ENCODE measurements around the gene TSKU. TPM values are rescaled to one million over a fixed set of nuclear protein-coding genes. Genes with fewer than 3 reads are reported as not detected.
A peak's percentile ranks its signal among the peaks of the same experiment; 100 is the strongest.
"Not testable (repeated sequence)": the region's sequence is repeated elsewhere in the genome, so short reads cannot be mapped to it uniquely, and the experiment has no call there.

TSKU gene
- total RNA-seq, 1 donor from 2014 or later = 50.7 TPM

DNA sequence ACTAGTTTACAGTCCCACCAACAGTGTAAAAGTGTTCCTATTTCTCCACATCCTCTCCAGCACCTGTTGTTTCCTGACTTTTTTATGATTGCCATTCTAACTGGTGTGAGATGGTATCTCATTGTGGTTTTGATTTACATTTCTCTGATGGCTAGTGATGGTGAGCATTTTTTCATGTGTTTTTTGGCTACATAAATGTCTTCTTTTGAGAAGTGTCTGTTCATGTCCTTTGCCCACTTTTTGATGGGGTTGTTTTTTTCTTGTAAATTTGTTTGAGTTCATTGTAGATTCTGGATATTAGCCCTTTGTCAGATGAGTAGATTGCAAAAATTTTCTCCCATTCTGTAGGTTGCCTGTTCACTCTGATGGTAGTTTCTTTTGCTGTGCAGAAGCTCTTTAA is 43.8 kb downstream of the TSKU start:
- ATAC-seq = not testable (repeated sequence)

DNA sequence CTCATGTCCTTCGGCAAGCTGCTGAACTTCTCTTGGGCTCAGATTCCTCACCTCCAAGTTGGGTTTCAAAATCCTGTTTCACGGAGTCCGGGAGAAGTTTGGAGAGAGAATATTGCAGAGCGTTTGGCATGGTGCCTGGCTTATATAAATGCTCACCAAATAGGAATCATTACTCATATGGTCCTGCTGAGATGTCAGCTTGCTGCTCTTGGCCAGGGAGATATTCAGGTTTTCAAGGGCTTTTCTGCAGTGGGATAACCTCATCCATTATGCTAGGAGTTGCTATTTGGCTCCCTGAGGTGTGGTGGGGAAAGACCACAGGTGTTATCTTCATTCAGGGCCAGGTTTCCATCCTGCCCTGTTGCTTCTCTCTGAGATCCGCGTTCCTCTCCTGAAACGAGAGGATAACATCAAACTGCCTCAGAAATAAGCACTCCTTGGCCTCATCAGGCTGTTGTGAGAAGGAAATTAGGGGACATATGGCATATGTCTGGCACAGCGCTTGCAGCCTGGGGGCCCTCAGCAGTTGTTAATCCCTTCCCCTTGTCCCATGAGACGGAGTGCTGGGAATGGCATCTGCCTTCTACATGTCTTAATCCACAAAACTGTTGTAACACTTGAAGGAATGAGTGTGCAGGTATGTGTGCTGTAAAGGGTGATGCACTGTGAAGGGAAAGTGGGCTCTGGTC is 47.6 kb downstream of the TSKU start:
- ATAC-seq = peak; percentile 69

DNA sequence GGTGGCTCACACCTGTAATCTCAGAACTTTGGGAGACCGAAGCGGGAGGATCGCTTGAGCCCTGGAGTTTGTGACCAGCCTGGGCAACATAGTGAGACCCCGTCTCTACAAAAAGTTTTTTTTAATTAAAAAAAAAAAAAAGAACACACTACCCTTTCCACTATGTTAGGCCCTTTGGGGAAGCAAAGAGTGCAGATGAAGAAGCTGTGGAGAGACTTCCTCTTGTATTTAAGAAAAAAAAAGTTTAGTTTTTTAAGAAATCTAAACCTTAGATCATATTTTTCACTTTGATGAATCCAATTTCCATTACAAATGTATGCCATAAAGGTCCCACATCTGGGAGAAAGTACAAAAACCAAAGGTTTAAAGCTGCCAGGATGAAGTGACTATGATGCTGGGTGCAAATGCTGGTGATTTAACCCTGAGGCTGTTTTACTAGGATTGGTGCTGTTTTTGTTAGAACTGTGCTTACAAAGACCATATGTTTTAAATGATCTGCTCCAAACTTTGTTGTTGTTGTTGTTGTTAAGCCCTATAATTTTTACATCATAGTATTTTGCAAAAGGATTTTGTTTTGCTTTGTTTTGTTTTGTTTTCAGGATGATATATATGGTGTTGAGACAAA is 48.6 kb downstream of the TSKU start:
- ATAC-seq = no peak

DNA sequence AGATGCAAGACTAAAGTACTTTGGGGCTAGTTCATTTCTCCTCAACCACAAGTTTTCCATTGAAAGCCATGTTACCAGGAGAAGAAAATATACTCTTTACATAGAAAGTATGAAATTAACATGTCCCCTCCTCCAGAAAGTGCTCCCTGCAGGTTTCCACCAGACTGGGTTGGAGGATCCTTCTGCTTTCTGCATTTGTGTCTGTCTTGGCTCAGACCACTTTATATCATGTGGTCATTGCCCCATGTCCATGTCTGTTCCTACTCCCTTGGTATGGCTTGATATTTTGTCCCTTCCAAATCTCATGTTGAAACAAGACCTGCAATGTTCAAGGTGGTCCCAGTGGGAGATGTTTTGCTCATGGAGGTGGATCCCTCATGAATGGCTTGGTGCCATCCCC is 49.2 kb downstream of the TSKU start:
- ATAC-seq = no peak

GRCh38 chr11:76834151-76834550 is 51.0 kb downstream of the TSKU start:
- no peak for ATAC-seq

GRCh38 chr11:76835036-76835435 is 51.9 kb downstream of the TSKU start:
- no peak for ATAC-seq

DNA sequence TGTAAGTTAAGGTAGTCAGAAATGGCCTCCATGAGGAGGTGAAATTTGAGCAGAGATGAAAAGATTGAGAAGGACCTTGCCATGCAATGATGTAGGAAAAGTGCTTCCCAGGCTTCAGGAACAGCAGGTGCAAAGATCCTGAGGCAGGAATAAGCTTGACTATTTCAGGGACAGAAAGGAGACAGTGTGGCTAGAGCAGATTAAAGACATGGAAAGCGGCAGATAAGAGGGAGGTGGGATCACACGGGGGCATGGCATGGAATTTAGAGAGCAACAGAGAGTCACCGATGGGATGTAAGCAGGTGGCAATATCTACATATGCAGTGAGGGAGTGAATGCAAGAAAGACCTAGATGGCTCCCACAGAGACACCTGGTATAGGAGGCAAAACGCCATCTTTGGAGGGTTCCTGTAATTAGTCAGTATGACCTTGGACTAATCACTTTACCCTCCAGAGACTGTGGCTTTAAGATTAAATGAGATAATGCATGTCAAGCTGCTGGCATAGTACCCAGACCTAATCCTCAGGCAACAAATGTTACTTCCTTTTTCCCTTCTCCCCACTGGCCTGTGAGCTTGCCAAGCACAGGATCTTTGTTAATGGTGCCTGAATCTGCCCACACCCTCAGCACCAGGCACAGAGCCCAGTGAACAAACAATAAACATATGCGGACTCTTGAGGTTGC is 52.9 kb downstream of the TSKU start:
- ATAC-seq = peak; percentile 84

- peak; percentile 6 for ATAC-seq
Measured at GRCh38 chr11:76836613-76837291, 53.6 kb downstream of the TSKU start.

- ATAC-seq = no peak
Measured at GRCh38 chr11:76837696-76838677, 54.8 kb downstream of the TSKU start.

DNA sequence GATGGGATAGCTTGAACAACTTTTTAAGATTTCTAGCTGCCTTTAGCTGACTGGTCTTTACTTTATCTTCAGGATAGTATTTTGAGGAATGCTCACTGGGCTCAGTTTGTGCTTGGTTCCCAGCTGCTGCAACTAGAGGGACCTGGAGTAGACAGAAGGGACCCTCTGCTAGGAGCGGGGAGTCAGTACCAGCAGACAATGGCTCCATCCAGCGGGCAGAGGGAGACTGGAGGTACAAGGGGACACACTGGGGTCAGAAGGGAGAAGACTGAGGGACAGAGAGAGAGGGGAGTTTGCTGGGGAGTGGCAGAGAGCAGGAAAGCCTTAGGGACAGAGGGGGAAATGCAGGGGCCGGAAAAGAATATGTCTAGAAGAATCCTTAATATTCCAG is 55.5 kb downstream of the TSKU start:
- ATAC-seq = no peak

DNA sequence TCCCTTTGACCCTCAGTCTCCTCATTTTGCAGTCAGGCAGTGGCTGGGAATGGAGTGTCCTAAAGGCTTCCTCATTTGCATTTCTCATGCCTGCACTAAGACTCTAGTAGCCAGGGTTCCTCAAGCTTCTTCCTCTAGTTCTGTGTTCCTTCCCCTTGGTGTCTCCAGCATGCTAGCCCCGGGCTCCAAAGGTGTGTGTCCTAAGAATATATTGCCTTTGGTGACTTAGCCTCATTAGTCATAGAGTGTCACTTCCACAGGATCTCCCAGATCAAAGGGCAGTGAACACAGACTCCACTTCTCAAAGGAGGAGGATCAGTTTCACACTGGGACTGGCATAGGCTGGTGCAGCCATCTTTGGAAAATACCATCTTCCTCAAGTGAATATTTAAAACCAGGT is 56.2 kb downstream of the TSKU start:
- ATAC-seq = peak; percentile 49

DNA sequence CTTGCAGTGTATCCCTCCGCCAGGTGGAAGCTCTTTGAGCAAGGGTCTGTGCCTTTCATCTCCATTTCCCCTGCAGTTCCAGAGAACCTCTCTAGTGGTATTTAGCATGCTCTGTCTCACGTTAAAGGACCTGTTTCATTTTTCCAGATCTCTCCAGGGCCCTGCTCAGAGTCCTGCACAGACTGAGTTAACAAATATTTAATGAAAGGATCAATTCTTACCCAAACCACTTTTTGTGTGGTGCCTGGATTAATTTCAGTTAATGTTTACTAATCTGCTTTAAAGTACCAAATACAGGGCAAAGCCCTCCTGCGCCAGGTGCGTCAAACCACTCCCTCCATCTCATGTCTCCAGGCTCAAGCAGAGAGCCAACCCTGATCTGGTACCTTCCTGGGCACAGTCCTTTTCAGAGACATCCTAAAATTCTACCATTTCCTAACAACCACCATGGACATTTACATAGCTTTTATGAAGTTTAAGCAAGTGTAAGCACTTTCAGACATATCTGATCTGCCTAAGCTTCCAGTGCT is 58.8 kb downstream of the TSKU start:
- no peak for ATAC-seq

DNA sequence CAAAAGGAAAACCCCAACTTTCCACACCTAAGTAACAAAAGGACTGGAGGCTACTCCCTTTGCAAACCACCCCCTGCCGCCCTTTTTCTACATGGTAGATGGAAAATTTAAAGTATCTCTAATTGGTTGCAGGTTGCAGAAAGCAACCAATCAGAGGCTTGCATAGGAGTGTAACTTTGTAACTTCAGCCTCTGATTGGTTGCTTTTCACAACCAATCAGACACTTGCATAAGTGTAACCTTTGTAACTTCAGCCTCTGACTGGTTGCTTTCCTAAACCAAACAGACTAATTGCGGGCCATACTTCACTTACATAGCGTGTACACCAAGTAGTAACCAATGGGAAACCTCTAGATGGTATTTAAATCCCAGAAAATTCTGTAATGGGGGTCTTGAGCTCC is 60.8 kb downstream of the TSKU start:
- ATAC-seq = no peak

DNA sequence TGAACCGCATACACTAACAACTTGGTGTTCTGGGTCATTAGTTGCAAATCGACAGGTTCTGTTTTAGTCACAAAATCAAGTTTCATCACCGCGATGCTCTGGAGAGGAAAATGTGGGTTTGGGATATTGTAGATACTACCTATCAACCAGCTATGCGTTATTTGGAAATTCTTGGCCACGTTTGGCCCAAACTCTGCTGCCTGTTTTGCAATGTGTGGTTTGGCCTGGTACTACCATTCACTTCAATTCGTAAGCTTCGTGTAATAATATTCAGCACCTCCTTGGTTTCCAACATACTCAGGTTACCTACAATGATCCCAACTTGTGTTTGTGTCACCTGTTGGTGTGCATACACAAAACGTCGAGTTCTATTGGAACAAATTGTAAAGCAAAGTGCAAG is 61.4 kb downstream of the TSKU start:
- ATAC-seq = no peak

DNA sequence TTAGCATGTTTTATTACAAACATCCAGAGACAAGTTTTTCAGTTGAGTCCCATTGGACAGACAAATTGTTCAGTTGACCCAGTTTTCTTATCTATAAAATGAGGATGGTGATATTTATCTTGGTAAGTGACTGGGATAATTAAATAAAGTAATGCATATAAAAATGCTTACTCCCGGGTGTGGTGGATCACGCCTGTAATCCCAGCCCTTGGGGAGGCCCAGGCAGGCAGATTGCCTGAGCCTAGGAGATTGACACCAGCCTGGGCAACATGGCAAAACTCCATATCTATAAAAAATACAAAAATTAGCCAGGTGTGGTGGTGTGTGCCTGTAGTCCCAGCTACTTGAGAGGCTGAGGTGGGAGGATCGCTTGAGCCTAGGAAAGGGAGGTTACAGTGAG is 61.9 kb downstream of the TSKU start:
- ATAC-seq = no peak

GRCh38 chr11:76846441-76846840 is 63.3 kb downstream of the TSKU start:
- ATAC-seq = no peak

Other genes starting within 250 kb of the TSKU start
- gene LRRC32, start 112.6 kb upstream of the TSKU start, total RNA-seq = 9.0 TPM
- 26.0 TPM for gene ACER3, start 77.6 kb downstream of the TSKU start, total RNA-seq

Measured in esophagus mucosa (tissue), 1 donor.